HEK293 (cell line): Measurements from ENCODE around the gene DMBT1.

Experiments used
- CTCF ChIA-PET: fragments of 350-600 bp; formaldehyde crosslinking; extraction: SDS; loops from one replicate; lab custom pipeline; 2021; ENCODE audit warnings: antibody characterized with exemption; lab: Yijun Ruan, JAX
- POLR2A ChIA-PET: fragments of 300-600 bp; formaldehyde crosslinking; extraction: SDS; loops from one replicate; lab custom pipeline; 2020; ENCODE audit warnings: antibody characterized with exemption, inconsistent platforms; lab: Yijun Ruan, JAX
- H3K27ac ChIP-seq: fragments of 200-500 bp; sonication (Bioruptor generic); 2 replicates; pipeline ENCODE4 v1.5.1; 2014; ENCODE audit warnings: low read depth, low read length, control low read depth, inconsistent platforms; ENCODE audit errors: extremely low read depth
- H3K36me3 ChIP-seq, 2 experiments: fragments of 200-500 bp in 1 of 2; sonication (Bioruptor generic) in 1 of 2; 1 replicate in 1 of 2; 2 replicates in 1 of 2; pipeline ENCODE4 v1.5.1; 2014 to 2017; ENCODE audit warnings: inconsistent platforms in 2 of 2, low read length in 2 of 2; ENCODE audit not compliant: control insufficient read depth in 2 of 2, insufficient read depth in 1 of 2
- H3K4me1 ChIP-seq: fragments of 200-500 bp; sonication (Bioruptor generic); 2 replicates; pipeline ENCODE4 v1.5.1; 2014; ENCODE audit warnings: mild to moderate bottlenecking, low read length, inconsistent platforms; ENCODE audit not compliant: control insufficient read depth, insufficient read depth
- H3K4me3 ChIP-seq: 2 replicates; pipeline ENCODE4 v1.5.1; 2011; ENCODE audit warnings: low read depth, mild to moderate bottlenecking, control low read depth, low read length, moderate library complexity
- H3K9me3 ChIP-seq: fragments of 200-500 bp; sonication (Bioruptor generic); 2 replicates; pipeline ENCODE4 v1.5.1; 2014; ENCODE audit warnings: low read depth, low read length, inconsistent platforms; ENCODE audit not compliant: control insufficient read depth, insufficient read depth
- BCL11B ChIP-seq: fragments of 450-650 bp; formaldehyde crosslinking; IDR thresholded peaks from 2 replicates; pipeline ENCODE4 v1.5.1; 2016; ENCODE audit warnings: low read depth, missing biosample characterization, missing genetic modification characterization
- GLIS2 ChIP-seq: fragments of 450-650 bp; formaldehyde crosslinking; IDR thresholded peaks from 2 replicates; pipeline ENCODE4 v1.5.1; 2016; ENCODE audit warnings: missing biosample characterization, missing genetic modification characterization
- IKZF3 ChIP-seq: fragments of 450-650 bp; IDR thresholded peaks from 2 replicates; pipeline ENCODE4 v1.5.0; 2018; ENCODE audit warnings: missing biosample characterization, mild to moderate bottlenecking, missing genetic modification characterization, moderate library complexity
- KLF9 ChIP-seq: fragments of 450-650 bp; formaldehyde crosslinking; IDR thresholded peaks from 2 replicates; pipeline ENCODE4 v1.5.1; 2016; ENCODE audit warnings: missing biosample characterization, missing genetic modification characterization, low read depth
- MZF1 ChIP-seq: fragments of 450-650 bp; formaldehyde crosslinking; IDR thresholded peaks from 2 replicates; pipeline ENCODE4 v1.5.1; 2017; ENCODE audit warnings: missing biosample characterization, missing genetic modification characterization, borderline replicate concordance
- OVOL3 ChIP-seq: fragments of 450-650 bp; formaldehyde crosslinking; IDR thresholded peaks from 2 replicates; pipeline ENCODE4 v1.5.1; 2016; ENCODE audit warnings: missing biosample characterization, missing genetic modification characterization
- ZBTB21 ChIP-seq: fragments of 450-650 bp; formaldehyde crosslinking; IDR thresholded peaks from 2 replicates; pipeline ENCODE4 v1.5.1; 2017; ENCODE audit warnings: missing biosample characterization, missing genetic modification characterization
- ZBTB7A ChIP-seq: fragments of 450-650 bp; formaldehyde crosslinking; IDR thresholded peaks from 2 replicates; pipeline ENCODE4 v1.5.1; 2016; ENCODE audit warnings: low read depth, missing biosample characterization, missing genetic modification characterization
- ZEB2 ChIP-seq: fragments of 450-650 bp; formaldehyde crosslinking; IDR thresholded peaks from 2 replicates; pipeline ENCODE4 v1.5.1; 2016; ENCODE audit warnings: missing biosample characterization, missing genetic modification characterization
- ZNF19 ChIP-seq: fragments of 450-650 bp; formaldehyde crosslinking; IDR thresholded peaks from 2 replicates; pipeline ENCODE4; 2016; ENCODE audit warnings: missing biosample characterization, missing genetic modification characterization, low read depth
- ZNF23 ChIP-seq: fragments of 450-650 bp; formaldehyde crosslinking; IDR thresholded peaks from 2 replicates; pipeline ENCODE4 v1.5.1; 2016; ENCODE audit warnings: missing biosample characterization, missing genetic modification characterization, borderline replicate concordance
- ZNF366 ChIP-seq: fragments of 450-650 bp; formaldehyde crosslinking; conservative IDR thresholded peaks from 2 replicates; pipeline ENCODE4 v1.5.1; 2016; ENCODE audit warnings: missing biosample characterization, missing genetic modification characterization
- ZNF394 ChIP-seq: fragments of 450-650 bp; formaldehyde crosslinking; IDR thresholded peaks from 2 replicates; pipeline ENCODE4 v1.5.1; 2016; ENCODE audit warnings: missing biosample characterization, missing genetic modification characterization, mild to moderate bottlenecking, moderate library complexity, borderline replicate concordance
- ZNF423 ChIP-seq: fragments of 450-650 bp; formaldehyde crosslinking; IDR thresholded peaks from 2 replicates; pipeline ENCODE4 v1.5.1; 2016; ENCODE audit warnings: missing biosample characterization, missing genetic modification characterization
- ZNF426 ChIP-seq: fragments of 450-650 bp; formaldehyde crosslinking; IDR thresholded peaks from 2 replicates; pipeline ENCODE4 v1.5.1; 2017; ENCODE audit warnings: missing biosample characterization, missing genetic modification characterization, mild to moderate bottlenecking, inconsistent platforms, moderate library complexity
- ZNF433 ChIP-seq: fragments of 450-650 bp; formaldehyde crosslinking; IDR thresholded peaks from 2 replicates; pipeline ENCODE4 v1.5.1; 2016; ENCODE audit warnings: missing biosample characterization, missing genetic modification characterization, low read depth
- ZNF473 ChIP-seq: fragments of 450-650 bp; formaldehyde crosslinking; IDR thresholded peaks from 2 replicates; pipeline ENCODE4 v1.5.1; 2017; ENCODE audit warnings: missing biosample characterization, missing genetic modification characterization
- ZNF510 ChIP-seq: fragments of 450-650 bp; formaldehyde crosslinking; IDR thresholded peaks from 2 replicates; pipeline ENCODE4 v1.5.1; 2018; ENCODE audit warnings: mild to moderate bottlenecking, missing genetic modification characterization, missing biosample characterization; ENCODE audit not compliant: insufficient replicate concordance
- ZNF530 ChIP-seq: fragments of 450-650 bp; formaldehyde crosslinking; IDR thresholded peaks from 2 replicates; pipeline ENCODE4 v1.5.1; 2016; ENCODE audit warnings: low read depth, missing biosample characterization, missing genetic modification characterization
- ZNF561 ChIP-seq: fragments of 450-650 bp; IDR thresholded peaks from 2 replicates; pipeline ENCODE4 v1.5.1; 2018; ENCODE audit warnings: missing biosample characterization, missing genetic modification characterization, borderline replicate concordance
- ZNF571 ChIP-seq: fragments of 450-650 bp; formaldehyde crosslinking; IDR thresholded peaks from 2 replicates; pipeline ENCODE4 v1.5.0; 2017; ENCODE audit warnings: missing biosample characterization, missing genetic modification characterization
- ZNF654 ChIP-seq: fragments of 450-650 bp; formaldehyde crosslinking; IDR thresholded peaks from 2 replicates; pipeline ENCODE4 v1.5.1; 2016; ENCODE audit warnings: low read depth, missing biosample characterization, missing genetic modification characterization
- ZNF660 ChIP-seq: fragments of 450-650 bp; IDR thresholded peaks from 2 replicates; pipeline ENCODE4 v1.5.1; 2018; ENCODE audit warnings: missing biosample characterization, mild to moderate bottlenecking, missing genetic modification characterization
- ZNF707 ChIP-seq: fragments of 450-650 bp; formaldehyde crosslinking; IDR thresholded peaks from 2 replicates; pipeline ENCODE4 v1.5.1; 2016; ENCODE audit warnings: missing biosample characterization, missing genetic modification characterization
- ZNF785 ChIP-seq: fragments of 450-650 bp; formaldehyde crosslinking; IDR thresholded peaks from 2 replicates; pipeline ENCODE4 v1.5.1; 2016; ENCODE audit warnings: missing biosample characterization, missing genetic modification characterization
- TF ChIP-seq, protein P1 (sequence below): fragments of 450-650 bp; formaldehyde crosslinking; IDR thresholded peaks from 2 replicates; pipeline ENCODE4 v1.5.1; 2017; ENCODE audit warnings: missing biosample characterization, missing genetic modification characterization
- TF ChIP-seq, protein P2 (sequence below): fragments of 450-650 bp; formaldehyde crosslinking; IDR thresholded peaks from 2 replicates; pipeline ENCODE4 v1.5.1; 2016; ENCODE audit warnings: missing biosample characterization, missing genetic modification characterization
- TF ChIP-seq, protein P3 (sequence below): fragments of 450-650 bp; formaldehyde crosslinking; IDR thresholded peaks from 2 replicates; pipeline ENCODE4 v1.5.1; 2016; ENCODE audit warnings: missing biosample characterization, missing genetic modification characterization
- TF ChIP-seq, protein P4 (sequence below): fragments of 450-650 bp; formaldehyde crosslinking; IDR thresholded peaks from 2 replicates; pipeline ENCODE4 v1.5.1; 2016; ENCODE audit warnings: missing biosample characterization, missing genetic modification characterization

The DMBT1 gene

DNA sequence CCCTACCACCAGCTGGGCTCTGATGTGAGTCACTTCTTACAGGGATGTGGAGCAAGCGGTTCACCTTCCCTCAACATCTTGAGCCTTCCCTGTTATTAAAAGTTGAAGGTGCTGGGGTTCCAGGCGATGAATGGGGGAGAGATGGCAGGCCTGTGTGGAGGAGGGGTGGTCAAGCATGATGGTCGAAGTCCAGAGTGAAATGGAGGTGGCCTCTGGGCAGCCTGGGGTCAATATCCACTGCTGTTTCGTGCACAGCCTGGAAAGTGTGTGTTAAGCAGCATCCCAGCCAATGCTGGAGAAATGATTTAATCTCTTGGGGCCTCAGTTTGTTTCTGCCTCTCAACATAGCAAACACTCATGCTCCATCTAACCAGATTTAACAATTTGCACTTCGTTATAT lies 33.7 kb upstream of the DMBT1 start:
- H3K36me3 ChIP-seq, result no peaks in the 10 kb centered on the region
- POLR2A ChIA-PET, result no interaction called here
- no peak overlapping the region for H3K27ac ChIP-seq
- H3K9me3 ChIP-seq, result no peaks in the 10 kb centered on the region
- H3K4me1 ChIP-seq, result no peaks in the 10 kb centered on the region
- CTCF ChIA-PET, result no interaction called here
- TF ChIP-seq ZNF654 (tag by site-specific recombination) (no peak), GLIS2 (tag by site-specific recombination) (no peak), ZBTB21 (tag by site-specific recombination) (no peak), ZNF473 (tag by site-specific recombination) (no peak), ZNF561 (no peak), ZNF426 (tag by site-specific recombination) (no peak), ZNF423 (tag by site-specific recombination) (no peak), ZNF785 (tag by site-specific recombination) (no peak), ZNF571 (tag by site-specific recombination) (no peak)
- TF ChIP-seq, protein P1, sequence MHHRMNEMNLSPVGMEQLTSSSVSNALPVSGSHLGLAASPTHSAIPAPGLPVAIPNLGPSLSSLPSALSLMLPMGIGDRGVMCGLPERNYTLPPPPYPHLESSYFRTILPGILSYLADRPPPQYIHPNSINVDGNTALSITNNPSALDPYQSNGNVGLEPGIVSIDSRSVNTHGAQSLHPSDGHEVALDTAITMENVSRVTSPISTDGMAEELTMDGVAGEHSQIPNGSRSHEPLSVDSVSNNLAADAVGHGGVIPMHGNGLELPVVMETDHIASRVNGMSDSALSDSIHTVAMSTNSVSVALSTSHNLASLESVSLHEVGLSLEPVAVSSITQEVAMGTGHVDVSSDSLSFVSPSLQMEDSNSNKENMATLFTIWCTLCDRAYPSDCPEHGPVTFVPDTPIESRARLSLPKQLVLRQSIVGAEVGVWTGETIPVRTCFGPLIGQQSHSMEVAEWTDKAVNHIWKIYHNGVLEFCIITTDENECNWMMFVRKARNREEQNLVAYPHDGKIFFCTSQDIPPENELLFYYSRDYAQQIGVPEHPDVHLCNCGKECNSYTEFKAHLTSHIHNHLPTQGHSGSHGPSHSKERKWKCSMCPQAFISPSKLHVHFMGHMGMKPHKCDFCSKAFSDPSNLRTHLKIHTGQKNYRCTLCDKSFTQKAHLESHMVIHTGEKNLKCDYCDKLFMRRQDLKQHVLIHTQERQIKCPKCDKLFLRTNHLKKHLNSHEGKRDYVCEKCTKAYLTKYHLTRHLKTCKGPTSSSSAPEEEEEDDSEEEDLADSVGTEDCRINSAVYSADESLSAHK (tag by site-specific recombination), result no peak
- TF ChIP-seq, protein P2, sequence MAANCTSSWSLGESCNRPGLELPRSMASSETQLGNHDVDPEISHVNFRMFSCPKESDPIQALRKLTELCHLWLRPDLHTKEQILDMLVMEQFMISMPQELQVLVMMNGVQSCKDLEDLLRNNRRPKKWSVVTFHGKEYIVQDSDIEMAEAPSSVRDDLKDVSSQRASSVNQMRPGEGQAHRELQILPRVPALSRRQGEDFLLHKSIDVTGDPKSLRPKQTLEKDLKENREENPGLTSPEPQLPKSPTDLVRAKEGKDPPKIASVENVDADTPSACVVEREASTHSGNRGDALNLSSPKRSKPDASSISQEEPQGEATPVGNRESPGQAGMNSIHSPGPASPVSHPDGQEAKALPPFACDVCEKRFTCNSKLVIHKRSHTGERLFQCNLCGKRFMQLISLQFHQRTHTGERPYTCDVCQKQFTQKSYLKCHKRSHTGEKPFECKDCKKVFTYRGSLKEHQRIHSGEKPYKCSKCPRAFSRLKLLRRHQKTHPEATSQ (tag by site-specific recombination), result no peak
- H3K4me3 ChIP-seq, result no peak overlapping the region

DNA sequence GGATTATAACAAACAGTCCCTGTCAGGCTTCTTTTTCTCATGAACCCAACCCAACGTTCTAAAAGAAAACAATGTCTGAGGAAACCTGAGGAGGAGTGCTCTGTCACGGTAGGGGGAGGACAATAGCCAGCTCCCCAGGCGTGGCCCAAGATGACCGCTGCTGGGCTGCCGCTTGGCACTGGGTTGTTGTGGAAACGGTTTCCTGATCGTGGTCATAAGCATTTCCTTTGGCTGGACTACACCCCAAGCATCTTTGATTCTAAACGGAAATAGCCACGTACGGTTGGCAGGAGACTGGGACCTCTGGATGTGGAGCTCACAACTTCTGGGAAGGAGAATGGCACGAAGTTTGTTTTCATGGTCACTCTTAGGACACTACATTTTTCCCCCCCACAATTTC lies 30.4 kb upstream of the DMBT1 start:
- ChIA-PET CTCF (interaction anchor here (0.7 to 1.2 kb wide), 2 partner anchors 36 to 191 kb away, joined by 3 to 6 read pairs; no protein-coding TSS in a partner anchor), POLR2A (no interaction called here)
- Histone ChIP-seq H3K27ac (no peak overlapping the region), H3K4me1 (no peaks in the 10 kb centered on the region), H3K4me3 (no peak overlapping the region), H3K9me3 (no peaks in the 10 kb centered on the region), H3K36me3 (no peaks in the 10 kb centered on the region)
- TF ChIP-seq MZF1 (no peak), ZNF510 (no peak), ZNF23 (tag by site-specific recombination) (no peak), ZNF473 (tag by site-specific recombination) (no peak), IKZF3 (tag by site-specific recombination) (no peak), KLF9 (tag by site-specific recombination) (no peak), BCL11B (tag by site-specific recombination) (no peak), ZNF707 (tag by site-specific recombination) (no peak), ZNF530 (no peak), ZEB2 (tag by site-specific recombination) (no peak), OVOL3 (no peak), ZNF394 (tag by site-specific recombination) (no peak), ZBTB7A (tag by site-specific recombination) (no peak), ZNF19 (no peak), ZNF433 (tag by site-specific recombination) (no peak), ZNF660 (tag by site-specific recombination) (no peak), ZNF366 (tag by site-specific recombination) (no peak)
- TF ChIP-seq, protein P3, sequence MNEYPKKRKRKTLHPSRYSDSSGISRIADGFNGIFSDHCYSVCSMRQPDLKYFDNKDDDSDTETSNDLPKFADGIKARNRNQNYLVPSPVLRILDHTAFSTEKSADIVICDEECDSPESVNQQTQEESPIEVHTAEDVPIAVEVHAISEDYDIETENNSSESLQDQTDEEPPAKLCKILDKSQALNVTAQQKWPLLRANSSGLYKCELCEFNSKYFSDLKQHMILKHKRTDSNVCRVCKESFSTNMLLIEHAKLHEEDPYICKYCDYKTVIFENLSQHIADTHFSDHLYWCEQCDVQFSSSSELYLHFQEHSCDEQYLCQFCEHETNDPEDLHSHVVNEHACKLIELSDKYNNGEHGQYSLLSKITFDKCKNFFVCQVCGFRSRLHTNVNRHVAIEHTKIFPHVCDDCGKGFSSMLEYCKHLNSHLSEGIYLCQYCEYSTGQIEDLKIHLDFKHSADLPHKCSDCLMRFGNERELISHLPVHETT (tag by site-specific recombination), result no peak
- TF ChIP-seq, protein P4, sequence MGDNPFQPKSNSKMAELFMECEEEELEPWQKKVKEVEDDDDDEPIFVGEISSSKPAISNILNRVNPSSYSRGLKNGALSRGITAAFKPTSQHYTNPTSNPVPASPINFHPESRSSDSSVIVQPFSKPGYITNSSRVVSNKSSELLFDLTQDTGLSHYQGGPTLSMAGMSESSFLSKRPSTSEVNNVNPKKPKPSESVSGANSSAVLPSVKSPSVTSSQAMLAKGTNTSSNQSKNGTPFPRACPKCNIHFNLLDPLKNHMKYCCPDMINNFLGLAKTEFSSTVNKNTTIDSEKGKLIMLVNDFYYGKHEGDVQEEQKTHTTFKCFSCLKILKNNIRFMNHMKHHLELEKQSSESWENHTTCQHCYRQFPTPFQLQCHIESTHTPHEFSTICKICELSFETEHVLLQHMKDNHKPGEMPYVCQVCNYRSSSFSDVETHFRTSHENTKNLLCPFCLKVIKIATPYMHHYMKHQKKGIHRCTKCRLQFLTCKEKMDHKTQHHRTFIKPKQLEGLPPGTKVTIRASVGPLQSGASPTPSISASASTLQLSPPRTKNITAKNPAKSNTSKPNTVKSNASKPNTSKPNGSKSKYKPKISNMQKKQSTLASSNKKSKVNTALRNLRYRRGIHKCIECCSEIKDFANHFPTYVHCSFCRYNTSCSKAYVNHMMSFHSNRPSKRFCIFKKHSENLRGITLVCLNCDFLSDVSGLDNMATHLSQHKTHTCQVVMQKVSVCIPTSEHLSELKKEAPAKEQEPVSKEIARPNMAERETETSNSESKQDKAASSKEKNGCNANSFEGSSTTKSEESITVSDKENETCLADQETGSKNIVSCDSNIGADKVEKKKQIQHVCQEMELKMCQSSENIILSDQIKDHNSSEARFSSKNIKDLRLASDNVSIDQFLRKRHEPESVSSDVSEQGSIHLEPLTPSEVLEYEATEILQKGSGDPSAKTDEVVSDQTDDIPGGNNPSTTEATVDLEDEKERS (tag by site-specific recombination), result no peak
